Right renal pelvis (tissue), 4 donors: ENCODE measurements around the gene SEC14L1. TPM values are rescaled to one million over a fixed set of nuclear protein-coding genes. Genes with fewer than 3 reads are reported as not detected.

ENCODE experiments used
- DNase-seq, 4 donors: peaks; one replicate each; pipeline ENCODE4 v3.0.0-alpha.2; 2013; ENCODE audit warnings: low read depth in 4 of 4, low spot score in 3 of 4, missing footprints in 1 of 4
- polyA plus RNA-seq, 4 donors: library from polyadenylated mRNA; unstranded; fragments of 120-200 nt; gene quantifications; one replicate each; pipeline ENCODE4 v1.2.1, GENCODE V29; 2013; ENCODE audit not compliant: insufficient read length in 4 of 4

Gene SEC14L1
- polyA plus RNA-seq, 4 donors, result 93.4 to 120 (median 107) TPM

DNA sequence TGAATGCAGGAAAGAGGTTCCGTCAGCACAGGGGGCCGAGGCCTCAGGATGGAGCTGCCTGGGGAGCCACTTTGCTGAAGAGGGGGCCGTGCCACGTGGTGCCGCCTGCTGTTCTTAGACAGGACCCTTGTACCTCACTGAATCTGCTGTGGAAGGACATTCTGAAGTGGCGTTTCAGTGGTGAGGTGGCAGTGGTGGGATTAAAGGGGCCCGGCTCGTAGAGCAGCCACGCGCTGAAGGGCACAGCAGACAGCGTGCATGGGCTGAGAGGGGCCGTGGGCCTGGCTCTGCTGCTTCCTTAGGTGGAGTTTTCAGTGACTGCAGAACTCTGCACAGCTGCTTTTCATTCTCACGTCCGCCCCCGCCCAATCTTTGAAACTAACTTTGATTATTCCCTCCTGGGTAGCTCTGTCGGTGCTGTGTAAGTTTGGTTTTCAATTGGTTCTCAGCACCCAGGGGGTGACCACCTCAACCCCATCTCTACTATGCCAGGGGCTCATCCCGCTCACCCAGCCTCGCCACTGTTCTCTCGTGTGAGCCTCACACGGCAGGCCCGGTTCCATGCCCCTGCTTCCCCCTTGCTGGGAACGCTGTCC lies 70.3 kb downstream of the SEC14L1 start:
- no peak for DNase-seq

DNA sequence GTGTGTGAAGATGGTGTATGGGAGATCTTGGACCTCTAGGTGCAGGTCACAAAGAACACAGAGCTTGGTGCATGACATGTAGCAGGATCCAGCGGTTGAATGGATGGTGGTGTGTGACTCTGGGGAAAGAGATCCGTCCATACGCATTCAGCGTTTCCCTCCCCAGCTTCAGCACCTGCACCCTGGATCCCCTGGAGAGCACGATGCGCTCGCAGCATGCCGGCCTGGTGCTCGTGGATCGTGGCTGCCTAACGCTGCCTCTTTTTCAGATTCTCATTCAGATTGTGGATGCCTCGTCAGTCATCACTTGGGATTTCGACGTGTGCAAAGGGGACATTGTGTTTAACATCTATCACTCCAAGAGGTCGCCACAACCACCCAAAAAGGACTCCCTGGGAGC lies 70.9 kb downstream of the SEC14L1 start:
- DNase-seq, result no peak

DNA sequence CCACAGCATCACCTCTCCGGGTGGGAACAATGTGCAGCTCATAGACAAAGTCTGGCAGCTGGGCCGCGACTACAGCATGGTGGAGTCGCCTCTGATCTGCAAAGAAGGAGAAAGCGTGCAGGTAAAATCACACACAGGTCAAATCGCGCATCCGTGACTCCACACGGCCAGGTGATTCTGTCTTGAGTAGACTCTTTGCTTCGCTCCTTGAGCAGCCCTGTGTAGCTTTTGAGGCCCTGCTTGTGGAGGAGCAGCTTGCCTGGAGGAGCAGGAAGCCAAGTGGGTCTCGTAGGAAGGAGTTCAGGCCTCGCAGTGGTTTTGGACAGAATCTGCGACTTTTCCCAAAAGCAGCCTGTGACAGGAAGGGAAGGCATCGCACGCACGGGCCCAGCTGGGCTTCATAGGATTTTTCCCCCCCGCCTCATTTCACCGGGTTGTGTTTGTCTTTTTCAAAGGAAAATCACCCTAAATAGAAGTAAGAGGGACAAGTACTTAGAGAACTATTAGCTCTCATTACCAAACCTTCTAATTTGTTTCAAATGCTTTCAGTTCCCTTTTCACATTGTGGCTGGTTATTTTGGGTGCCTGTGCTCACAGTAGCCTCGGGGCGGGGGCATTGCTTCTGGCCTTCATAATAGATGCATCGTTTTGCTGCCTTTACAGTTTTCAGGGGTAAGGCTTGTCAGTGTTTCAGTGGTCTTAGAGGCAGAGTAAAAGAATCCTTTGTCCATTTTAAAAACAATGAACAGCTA lies 71.5 kb downstream of the SEC14L1 start:
- no peak for DNase-seq

DNA sequence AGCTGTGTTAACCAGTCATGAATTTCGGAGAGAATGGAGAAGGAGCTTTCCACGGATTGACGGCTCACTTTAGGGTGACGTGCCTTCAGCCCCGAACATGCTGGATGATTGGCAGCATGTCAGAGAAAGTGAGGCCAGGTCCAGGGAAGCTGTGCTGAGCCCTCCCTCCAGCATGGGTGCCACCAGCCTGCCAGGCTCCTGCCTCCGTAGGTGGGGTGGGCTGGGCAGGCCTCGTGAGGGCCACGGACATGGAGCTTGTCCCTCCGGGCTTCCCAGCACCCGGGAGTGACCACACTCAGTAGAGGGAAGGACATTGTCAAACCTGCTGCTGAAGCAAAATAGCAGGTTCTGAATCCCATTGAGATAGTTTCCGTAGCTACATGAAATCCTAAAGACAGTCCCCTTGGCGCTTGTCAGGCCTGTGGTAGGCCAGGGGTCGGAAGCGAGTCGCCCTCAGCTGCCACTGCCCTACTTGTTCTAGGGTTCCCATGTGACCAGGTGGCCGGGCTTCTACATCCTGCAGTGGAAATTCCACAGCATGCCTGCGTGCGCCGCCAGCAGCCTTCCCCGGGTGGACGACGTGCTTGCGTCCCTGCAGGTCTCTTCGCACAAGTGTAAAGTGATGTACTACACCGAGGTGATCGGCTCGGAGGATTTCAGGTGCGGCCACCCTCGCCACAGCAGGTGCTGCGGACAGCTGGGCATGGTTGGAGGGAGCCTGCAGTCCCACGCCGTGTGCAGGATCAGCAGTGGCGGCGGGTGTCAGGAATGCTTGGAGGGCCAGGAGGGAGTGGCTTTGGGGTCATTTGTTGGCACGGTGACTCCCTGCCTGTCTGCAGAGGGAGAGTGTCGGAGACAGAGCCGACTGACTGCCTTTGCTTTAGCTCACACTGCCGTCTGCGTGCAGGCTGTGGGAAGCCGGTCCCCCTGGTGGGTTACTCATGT lies 72.3 kb downstream of the SEC14L1 start:
- no peak for DNase-seq

DNA sequence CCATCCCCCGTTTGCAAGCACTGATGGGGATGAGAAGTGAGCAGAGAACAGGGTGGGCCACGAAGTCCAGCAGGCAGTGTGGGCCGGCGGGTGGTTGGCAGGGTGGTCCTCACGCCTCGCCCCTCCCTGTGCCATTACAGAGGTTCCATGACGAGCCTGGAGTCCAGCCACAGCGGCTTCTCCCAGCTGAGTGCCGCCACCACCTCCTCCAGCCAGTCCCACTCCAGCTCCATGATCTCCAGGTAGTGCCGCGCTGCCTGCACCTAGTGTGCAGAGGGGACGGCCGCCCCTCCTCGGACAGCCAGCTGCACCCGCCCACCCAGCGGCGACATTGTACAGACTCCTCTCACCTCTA lies 73.0 kb downstream of the SEC14L1 start:
- DNase-seq, result no peak

DNA sequence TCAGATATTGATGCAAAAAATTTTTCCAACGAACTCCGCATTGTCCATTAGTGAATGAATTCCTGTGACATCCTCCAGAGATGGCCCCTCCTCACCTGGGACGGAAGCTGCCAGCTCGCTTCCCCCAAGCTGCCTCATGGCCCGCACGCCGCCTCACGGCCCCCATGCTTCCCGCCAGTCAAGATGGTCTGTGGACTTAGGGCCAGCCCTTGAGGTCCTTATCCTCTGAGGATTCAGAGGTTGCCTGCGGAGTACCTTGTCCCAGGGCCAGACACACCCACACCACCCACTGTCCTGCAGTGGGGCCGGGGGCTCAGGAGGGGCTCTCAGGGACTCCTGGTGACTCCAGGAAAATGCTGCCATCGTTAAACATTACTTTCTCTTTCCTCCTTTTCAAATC lies 73.6 kb downstream of the SEC14L1 start:
- DNase-seq, result no peak

DNA sequence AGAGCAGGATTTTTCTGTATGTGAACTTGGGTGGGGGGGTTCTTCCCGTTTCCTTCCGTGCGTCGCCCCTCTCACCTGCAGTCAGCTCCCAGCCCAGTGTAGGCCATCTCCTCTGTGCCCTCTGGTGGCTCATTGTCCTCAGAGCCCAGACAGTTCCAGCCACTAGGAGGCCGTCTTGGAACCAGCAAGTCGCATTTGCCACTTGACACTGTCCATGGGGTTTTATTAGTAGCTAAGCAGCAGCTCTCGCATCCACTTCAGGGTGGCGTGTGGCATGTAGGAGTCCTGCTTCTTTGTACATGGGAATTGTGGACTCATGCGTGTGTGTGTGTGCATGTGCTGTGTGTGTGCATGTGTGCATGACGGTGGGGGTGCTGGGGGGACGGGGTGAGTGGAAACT lies 74.0 kb downstream of the SEC14L1 start:
- DNase-seq, result no peak

DNA sequence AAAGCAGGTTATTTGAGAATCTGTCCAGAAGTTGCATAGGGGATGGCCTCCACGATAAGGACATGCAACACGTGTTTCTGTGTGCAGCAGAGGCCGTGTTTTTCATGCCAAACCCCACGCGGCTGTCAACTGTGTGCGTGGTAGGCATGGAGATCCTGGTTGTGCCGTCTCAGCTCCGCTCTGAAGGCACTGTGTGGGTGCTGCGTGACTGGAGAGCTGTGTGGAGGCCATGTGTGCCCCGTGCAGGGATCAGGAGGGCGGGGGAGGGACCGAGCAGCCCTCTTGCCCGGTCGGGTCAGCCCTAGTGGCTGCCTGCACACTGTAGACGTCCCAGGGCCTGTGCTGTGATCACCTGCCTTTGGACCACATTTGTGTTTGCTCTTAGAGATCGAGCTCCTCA lies 74.5 kb downstream of the SEC14L1 start:
- no peak for DNase-seq

DNA sequence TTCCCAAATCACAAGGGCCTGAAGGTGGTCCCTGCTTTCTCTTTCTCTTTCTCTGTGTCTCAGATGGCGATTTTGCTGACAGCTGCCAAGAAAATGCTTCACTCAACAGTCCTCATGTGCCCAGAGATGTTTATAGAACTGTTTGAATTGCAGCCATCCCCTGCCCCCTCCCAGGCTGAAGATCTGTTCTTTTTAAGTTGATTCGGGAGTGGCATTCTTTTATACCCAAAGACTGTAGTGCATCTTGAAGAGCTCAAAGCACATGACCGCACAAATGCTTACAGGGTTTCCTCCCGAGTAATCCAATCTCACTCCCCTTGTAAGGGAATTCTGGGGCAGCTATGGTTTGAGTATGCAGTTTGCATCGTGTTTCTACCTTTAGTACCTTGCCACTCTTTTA lies 75.7 kb downstream of the SEC14L1 start:
- no peak for DNase-seq

DNA sequence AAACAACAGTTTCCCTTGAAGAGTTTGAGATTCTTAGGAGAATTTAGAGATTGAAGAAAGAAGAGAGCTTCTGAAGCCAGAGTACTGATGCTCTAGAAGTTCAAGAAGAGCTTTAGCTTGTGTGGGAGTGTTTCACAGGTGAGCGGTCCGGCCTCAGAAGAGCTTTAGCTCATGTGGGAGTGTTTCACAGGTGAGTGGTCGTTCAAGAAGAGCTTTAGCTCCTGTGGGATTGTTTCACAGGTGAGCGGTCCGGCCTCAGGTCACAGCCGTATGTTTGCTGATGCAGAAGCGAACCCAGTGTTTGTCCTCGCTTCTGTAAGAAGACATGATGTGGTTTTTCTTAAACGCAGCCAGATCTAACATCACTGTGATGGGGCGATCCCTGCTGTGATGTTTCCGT lies 76.4 kb downstream of the SEC14L1 start:
- no peak for DNase-seq

DNA sequence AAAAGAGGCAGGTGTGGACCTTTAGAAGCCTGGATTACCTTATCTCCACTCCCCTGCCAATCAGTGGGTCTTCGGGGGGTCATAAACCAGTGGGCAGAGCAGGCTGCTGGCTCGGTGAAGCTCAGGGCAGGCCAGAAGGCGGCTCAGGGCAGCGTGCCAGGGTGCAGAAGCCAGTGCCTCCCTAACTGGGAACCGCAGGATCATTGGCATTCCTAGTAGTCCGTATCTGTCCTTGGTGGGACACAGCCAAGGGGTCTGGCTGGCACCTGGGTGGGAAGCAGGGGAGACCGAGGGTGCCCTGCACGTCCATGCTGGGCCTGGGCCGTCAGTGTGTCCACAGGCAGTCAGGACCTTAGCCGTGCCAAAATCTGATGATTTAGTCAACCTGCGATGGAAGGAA lies 76.8 kb downstream of the SEC14L1 start:
- no peak for DNase-seq

DNA sequence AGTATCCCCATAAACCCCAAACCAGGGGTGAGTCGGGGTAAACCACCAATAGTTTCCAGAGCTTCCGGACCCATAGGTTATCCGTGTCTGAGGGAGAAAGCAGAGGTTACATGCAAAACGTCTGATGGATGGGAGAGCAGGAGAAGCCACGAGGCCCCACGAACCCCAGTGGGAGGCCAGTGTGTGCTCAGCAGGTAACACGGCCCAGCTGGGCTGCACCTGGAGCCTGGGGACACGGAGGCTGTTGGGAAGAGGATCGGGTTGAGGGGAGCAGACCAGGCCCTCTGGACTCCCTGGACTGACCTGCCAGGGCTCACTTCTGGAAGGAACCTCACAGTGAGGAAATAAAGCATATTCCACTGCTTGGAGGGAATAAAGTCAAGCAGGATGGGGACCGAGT lies 78.1 kb downstream of the SEC14L1 start:
- no peak for DNase-seq

DNA sequence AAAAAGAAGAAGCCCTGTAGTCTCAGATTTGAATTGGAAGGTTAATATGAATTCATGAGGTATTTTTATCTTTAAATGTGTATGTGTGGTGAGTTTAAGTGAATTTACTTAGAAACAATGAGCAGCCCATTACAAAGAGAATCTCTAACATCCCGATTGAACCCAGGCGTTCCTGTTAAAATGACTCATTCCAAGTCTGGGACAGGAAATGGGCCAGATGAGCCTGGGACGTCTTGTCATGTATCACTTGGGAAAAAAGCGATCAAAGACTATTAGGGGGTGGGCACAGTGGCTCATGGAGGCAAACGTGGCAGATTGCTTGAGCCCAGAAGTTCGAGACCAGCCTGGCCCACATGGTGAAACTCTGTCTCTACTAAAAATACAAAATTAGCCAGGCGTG lies 81.6 kb downstream of the SEC14L1 start:
- no peak for DNase-seq

DNA sequence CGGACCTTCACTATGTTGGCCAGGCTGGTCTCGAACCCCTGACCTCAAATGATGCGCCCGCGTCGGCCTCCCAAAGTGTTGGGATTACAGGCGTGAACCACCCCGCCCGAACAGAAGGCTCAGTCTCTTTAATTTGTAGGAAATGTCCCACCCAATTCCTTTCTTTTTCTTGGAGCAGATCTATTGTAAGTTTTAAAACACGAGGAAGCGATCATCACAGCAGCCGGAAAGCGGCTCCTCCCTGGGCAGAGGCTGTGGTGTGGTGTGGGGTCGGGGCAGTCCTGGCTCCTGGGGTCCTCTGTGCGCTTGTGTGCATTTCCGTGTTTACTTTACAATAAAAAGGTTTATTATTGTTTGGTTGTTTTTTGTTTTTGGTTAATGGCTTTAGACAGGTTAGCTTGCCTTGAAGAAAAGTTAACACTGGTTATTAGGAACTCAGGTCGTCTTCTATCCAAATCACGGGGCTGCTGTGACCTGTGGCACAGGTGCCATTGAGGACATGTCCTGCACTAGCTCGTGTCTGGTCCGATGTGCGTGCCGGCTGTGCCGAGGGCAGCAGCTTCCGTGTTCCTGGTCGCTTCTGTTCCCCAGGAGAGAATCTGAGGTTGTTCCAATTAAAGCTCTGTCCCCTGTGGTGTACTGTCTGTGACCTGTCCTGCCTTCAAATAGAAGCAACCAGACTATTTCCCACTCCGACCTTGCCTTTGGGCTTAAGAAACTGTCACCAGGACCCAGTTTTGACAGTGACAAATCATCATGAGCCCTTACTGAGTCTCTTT lies 83.1 kb downstream of the SEC14L1 start:
- DNase-seq, result no peak

DNA sequence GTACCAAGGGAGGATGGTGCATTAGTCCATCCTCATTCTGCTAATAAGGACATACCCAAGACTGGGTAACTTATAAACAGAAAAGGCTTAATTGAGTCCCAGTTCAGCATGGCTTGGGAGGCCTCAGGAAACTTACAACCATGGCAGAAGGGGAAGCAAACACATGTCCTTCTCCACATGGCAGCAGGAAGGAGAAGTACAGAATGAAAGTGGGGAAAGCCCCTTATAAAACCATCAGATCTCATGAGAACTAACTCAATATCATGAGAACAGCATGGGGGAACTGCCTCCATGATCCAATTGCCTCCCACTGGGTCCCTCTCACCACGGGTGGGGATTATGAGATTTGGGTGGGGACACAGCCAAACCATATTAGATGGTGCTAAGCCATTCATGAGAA lies 84.5 kb downstream of the SEC14L1 start:
- no peak for DNase-seq

DNA sequence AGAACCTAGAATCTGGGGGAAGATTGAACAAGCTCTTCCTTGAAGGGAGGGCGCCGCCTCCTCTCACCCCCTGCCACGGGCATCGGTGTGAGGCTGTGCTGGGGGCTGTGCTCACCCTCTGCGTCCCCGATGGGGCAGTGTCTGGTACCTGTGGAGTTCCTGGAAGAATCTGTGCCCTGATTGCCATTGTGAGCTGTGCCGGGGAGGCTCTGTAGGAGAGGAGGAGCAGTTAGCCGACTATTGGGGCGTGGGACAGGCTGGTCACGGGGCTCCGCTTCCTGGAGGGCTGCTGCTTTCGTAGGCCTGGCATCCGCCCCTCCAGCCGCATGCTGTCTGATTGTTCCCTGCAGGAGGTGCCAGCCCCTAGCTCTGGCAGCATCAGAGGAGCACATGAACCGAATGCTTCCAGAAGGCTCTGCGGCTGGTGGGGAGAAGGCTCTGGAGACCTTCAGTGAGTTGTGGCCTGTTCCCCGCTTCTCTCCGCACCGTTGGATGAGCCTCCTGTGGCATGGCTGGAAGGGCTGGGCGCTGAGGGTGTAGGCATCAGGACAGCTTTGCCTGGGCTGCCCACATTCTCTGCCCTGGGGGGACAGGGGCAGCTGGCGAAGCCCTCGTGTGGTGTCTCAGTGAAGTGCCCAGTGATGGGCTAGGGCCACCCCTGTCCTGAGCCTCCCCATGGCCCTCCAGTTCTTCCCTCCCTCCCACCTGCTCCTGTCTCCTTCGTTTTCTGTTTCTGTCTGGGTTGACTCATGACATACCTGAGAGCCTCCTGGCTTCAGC lies 86.9 kb downstream of the SEC14L1 start:
- no peak for DNase-seq

DNA sequence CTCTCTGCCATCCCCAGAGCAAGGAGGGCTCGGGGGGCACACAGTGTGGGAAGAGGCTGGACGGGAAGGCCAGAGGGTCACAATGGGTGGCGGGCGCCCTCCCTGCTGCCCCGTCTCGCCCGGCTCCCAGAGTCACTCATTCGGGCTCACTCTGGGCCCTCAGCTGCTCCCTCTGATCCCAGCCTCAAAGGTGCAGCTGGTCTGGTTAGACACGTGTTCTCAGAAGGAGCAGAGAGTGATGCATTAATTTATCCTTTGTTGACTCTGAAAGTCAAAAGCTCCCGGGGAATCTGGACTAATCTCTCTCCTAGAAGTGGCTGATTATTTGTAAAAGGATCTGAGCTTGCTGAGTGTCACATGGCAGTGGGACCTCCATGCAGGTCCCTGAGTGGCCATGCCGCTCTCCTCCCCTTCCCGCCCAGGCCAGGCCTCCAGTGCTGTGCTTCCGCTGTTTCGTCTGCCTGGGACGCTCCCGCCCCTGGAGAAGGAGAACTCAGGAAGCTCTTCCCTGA lies 87.5 kb downstream of the SEC14L1 start:
- DNase-seq, result no peak

DNA sequence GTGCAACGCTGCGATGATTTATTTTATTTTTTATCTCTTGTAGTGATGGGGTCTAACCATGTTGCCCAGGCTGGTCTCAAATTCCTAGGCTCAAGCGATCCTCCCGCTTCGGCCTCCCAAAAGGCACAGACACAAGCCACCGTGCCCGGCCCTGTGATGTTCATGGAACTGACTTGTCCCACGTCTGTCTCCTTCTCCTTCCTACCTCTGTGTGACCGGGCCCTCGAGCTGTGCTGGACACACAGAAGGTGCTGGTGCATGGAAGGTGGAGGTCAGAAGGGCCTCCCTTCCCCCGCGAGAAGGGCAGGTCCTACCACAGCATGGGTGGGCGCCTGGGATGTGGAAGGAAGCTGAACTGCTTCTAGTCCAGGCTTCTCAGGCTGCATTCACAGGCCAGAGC lies 88.0 kb downstream of the SEC14L1 start:
- no peak for DNase-seq

DNA sequence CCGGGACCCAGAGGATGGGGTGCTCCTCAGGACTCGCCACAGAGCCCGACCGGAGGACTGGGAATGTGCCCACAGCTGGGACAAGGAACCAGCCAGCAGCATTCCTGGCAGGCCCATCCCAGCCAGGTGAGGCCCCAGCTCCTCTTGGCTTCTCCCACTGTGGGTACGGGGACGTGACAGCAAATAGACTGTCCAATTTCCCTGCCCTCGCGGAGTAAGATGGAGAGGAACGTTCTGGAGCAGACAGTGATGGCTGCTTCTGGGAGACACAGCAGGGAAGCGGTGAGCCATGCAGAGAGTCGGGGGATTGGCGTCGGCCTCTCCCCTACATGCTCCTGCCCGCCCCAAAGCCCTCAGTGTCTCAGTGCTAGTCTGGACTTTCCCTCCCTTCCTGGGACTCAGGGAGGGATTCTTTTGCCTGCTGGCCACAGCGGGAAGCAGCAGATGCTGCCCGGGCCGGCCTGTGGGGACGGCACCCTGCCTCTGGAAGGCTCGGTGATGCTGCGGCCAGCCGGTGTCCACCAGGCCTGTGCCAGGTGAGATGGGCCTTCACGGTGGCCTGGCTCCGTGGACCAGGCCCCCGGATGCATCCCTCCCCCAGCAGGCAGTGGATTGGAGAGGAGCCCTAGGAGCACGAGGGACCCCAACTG lies 89.1 kb downstream of the SEC14L1 start:
- DNase-seq, result no peak
